Amniotic epithelial cell (primary cell): ENCODE measurements around the gene STRN3.
"Not testable (repeated sequence)": the region's sequence is repeated elsewhere in the genome, so short reads cannot be mapped to it uniquely, and the experiment has no call there.

Experiments used
- DNase-seq: peaks from one replicate; pipeline ENCODE4 v3.0.0-alpha.2; 2010; ENCODE audit warnings: low read depth

Gene STRN3

GRCh38 chr14:31000629-31001338 is 25.4 kb downstream of the STRN3 start:
- no peak for DNase-seq

GRCh38 chr14:30999038-30999773 is 27.0 kb downstream of the STRN3 start:
- DNase-seq = no peak

- no peak for DNase-seq
These were observed 28.0 kb downstream of the STRN3 start for GRCh38 chr14:30998100-30998706.

- DNase-seq = no peak
These were observed 29.1 kb downstream of the STRN3 start for GRCh38 chr14:30996892-30997659.

- DNase-seq = no peak
These were observed 30.5 kb downstream of the STRN3 start for GRCh38 chr14:30995689-30996088.

- peak; percentile 60 for DNase-seq
These were observed 31.2 kb downstream of the STRN3 start for GRCh38 chr14:30994681-30995620.

GRCh38 chr14:30993071-30993470 is 33.1 kb downstream of the STRN3 start:
- DNase-seq = no peak

GRCh38 chr14:30991408-30991807 is 34.8 kb downstream of the STRN3 start:
- DNase-seq = no peak

- DNase-seq = peak; percentile 72
These were observed 35.4 kb downstream of the STRN3 start for GRCh38 chr14:30990770-30991169.

- peak; percentile 41 for DNase-seq
These were observed 37.7 kb downstream of the STRN3 start for GRCh38 chr14:30988509-30988908.

- no peak for DNase-seq
These were observed 40.4 kb downstream of the STRN3 start for GRCh38 chr14:30985796-30986195.

GRCh38 chr14:30983858-30984257 is 42.3 kb downstream of the STRN3 start:
- no peak for DNase-seq

- DNase-seq = no peak
These were observed 43.6 kb downstream of the STRN3 start for GRCh38 chr14:30982533-30982932.

- no peak for DNase-seq
These were observed 45.2 kb downstream of the STRN3 start for GRCh38 chr14:30980980-30981379.

- peak; percentile 81 for DNase-seq
These were observed 46.0 kb downstream of the STRN3 start for GRCh38 chr14:30980106-30980704.

- DNase-seq = no peak
These were observed 48.4 kb downstream of the STRN3 start for GRCh38 chr14:30977752-30978151.

- DNase-seq = peak; percentile 48
These were observed 51.6 kb downstream of the STRN3 start for GRCh38 chr14:30974628-30975027.

- no peak for DNase-seq
These were observed 53.1 kb downstream of the STRN3 start for GRCh38 chr14:30972882-30973582.

- not testable (repeated sequence) for DNase-seq
These were observed 54.0 kb downstream of the STRN3 start for GRCh38 chr14:30972036-30972732.

- no peak for DNase-seq
These were observed 54.6 kb downstream of the STRN3 start for GRCh38 chr14:30971586-30971985.
